OCI-LY3 (cell line): ENCODE data around the gene PIP5K1B.

Source experiments
- CTCF ChIP-seq: fragments of 200-600, 300-600 bp; sonication (generic); IDR thresholded peaks from 2 replicates; pipeline ENCODE4 v1.5.1; 2014; ENCODE audit warnings: antibody characterized with exemption, low read length, low read depth
- EZH2phosphoT487 ChIP-seq: fragments of 200-600 bp; shearing (Covaris generic); IDR thresholded peaks from 2 replicates; pipeline ENCODE4 v1.6.1; 2018; ENCODE audit warnings: antibody characterized with exemption, mixed run types, low read depth

DNA sequence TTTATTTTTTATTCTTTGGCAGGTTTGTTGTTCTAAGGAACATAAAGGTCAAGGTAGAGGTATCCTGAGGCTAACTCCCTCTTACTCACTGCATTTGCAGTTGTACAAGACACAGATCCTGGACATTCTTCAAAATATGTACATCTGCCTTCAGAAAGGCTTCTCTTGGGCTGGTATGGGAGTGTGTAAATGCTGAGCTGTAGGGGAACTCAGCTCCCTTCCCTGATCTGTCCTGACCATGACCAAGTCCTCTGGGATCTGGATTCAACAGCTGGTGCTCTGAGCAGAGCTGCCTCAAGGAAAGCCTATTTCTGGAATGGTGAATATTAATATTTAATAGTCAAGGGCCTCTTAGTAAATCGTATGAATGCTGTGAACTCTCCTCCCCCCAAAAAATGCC lies 191.4 kb downstream of the PIP5K1B start:
- TF ChIP-seq CTCF = no peak
- TF ChIP-seq EZH2phosphoT487 = no peak
